ENCODE results near the gene AFP. TPM values are rescaled to one million over a fixed set of nuclear protein-coding genes. Genes with fewer than 3 reads are reported as not detected.

AFP gene
- polyA plus RNA-seq, 2 of the 4 experiments (the other 2 are of a cell fraction): 1.8 to 4.5 TPM

DNA sequence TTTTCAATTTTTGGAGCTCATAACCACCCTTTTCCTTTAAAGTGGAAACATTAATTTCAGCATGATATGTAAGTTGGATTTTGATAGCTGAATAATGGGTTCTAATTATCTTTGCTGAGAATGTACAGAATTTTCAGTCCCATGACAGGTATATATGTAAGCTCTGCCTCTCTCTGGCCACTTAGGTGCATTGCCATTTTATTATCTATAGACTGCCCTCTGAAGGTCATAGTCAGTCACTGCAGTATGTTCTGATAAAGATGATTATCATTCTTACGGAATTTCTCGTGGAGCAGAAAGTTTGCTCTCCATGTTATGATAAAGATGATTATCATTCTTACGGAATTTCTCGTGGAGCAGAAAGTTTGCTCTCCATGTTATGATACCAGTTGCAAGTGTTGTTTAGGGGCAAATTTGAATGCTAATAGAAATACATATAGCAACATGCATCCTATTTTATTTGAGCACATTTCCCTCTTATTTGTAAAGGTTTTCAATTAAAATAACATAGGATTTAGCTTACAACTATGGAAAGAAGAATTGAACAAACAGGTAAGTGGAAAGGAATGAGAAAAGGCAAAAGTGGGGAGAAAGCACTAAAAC, 10.4 kb downstream of the AFP start:
- ATAC-seq (peak; percentile 75 to 88; a peak in 4 of 6 replicates), DNase-seq (ENCODE audit: low read depth in 1 of 2, low spot score in 1 of 2) (peak; percentile 10 to 60), FAIRE-seq (no peak)
- H3K4me3 ChIP-seq: no peak overlapping the region
- no peak for TF ChIP-seq ZSCAN20 (CRISPR knock-in tag; IDR thresholded peaks at IDR 0.05)
- no peak for TF ChIP-seq PHF8 (IDR thresholded peaks at IDR 0.05; ENCODE audit: borderline replicate concordance, low read depth)
- TF ChIP-seq POLR2A (IDR thresholded peaks at IDR 0.05; ENCODE audit: low read length): no peak
- TF ChIP-seq HOXB13 (CRISPR knock-in tag; IDR thresholded peaks at IDR 0.05; ENCODE audit: low read depth): no peak
- no peak for TF ChIP-seq NPAS2 (CRISPR knock-in tag; IDR thresholded peaks at IDR 0.05; ENCODE audit: borderline replicate concordance)
- TF ChIP-seq, protein P1, sequence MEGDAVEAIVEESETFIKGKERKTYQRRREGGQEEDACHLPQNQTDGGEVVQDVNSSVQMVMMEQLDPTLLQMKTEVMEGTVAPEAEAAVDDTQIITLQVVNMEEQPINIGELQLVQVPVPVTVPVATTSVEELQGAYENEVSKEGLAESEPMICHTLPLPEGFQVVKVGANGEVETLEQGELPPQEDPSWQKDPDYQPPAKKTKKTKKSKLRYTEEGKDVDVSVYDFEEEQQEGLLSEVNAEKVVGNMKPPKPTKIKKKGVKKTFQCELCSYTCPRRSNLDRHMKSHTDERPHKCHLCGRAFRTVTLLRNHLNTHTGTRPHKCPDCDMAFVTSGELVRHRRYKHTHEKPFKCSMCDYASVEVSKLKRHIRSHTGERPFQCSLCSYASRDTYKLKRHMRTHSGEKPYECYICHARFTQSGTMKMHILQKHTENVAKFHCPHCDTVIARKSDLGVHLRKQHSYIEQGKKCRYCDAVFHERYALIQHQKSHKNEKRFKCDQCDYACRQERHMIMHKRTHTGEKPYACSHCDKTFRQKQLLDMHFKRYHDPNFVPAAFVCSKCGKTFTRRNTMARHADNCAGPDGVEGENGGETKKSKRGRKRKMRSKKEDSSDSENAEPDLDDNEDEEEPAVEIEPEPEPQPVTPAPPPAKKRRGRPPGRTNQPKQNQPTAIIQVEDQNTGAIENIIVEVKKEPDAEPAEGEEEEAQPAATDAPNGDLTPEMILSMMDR (IDR thresholded peaks at IDR 0.05): peak; percentile 83
- TF ChIP-seq KDM1A (IDR thresholded peaks at IDR 0.05; ENCODE audit: low read depth): no peak
- TF ChIP-seq HES2 (IDR thresholded peaks at IDR 0.05): no peak
- TF ChIP-seq HDAC2 (IDR thresholded peaks at IDR 0.05): no peak
- no peak for TF ChIP-seq HOXA7 (CRISPR knock-in tag; IDR thresholded peaks at IDR 0.05)
- no peak for TF ChIP-seq CBX2 (IDR thresholded peaks at IDR 0.05; ENCODE audit: borderline replicate concordance, low read depth)
- no peak for TF ChIP-seq JUNB (IDR thresholded peaks at IDR 0.05)
- no peak for TF ChIP-seq NFE2L2 (conservative IDR thresholded peaks at IDR 0.05; ENCODE audit: low read length)
- no peak for TF ChIP-seq JUN (IDR thresholded peaks at IDR 0.05)
- TF ChIP-seq TP53 (CRISPR knock-in tag; IDR thresholded peaks at IDR 0.05): no peak
- TF ChIP-seq EP300 (IDR thresholded peaks at IDR 0.05): no peak
- no peak for TF ChIP-seq RFX5 (IDR thresholded peaks at IDR 0.05)
- TF ChIP-seq CBX8 (IDR thresholded peaks at IDR 0.05): no peak
- no peak for TF ChIP-seq CHD2 (IDR thresholded peaks at IDR 0.05; ENCODE audit: low read length, partially characterized antibody)
- TF ChIP-seq RAD21 (conservative IDR thresholded peaks at IDR 0.05 in 1 of 2, IDR thresholded peaks at IDR 0.05 in 1 of 2): peak; percentile 58 to 65
- TF ChIP-seq, protein P2, sequence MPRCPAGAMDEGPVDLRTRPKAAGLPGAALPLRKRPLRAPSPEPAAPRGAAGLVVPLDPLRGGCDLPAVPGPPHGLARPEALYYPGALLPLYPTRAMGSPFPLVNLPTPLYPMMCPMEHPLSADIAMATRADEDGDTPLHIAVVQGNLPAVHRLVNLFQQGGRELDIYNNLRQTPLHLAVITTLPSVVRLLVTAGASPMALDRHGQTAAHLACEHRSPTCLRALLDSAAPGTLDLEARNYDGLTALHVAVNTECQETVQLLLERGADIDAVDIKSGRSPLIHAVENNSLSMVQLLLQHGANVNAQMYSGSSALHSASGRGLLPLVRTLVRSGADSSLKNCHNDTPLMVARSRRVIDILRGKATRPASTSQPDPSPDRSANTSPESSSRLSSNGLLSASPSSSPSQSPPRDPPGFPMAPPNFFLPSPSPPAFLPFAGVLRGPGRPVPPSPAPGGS (IDR thresholded peaks at IDR 0.05): no peak
- TF ChIP-seq GATA3 (IDR thresholded peaks at IDR 0.05; ENCODE audit: borderline replicate concordance): peak; percentile 26; the same call in 1 of the 2 replicates
- TF ChIP-seq, protein P3, sequence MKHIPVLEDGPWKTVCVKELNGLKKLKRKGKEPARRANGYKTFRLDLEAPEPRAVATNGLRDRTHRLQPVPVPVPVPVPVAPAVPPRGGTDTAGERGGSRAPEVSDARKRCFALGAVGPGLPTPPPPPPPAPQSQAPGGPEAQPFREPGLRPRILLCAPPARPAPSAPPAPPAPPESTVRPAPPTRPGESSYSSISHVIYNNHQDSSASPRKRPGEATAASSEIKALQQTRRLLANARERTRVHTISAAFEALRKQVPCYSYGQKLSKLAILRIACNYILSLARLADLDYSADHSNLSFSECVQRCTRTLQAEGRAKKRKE (CRISPR knock-in tag; IDR thresholded peaks at IDR 0.05; ENCODE audit: low read depth): no peak
- no peak for TF ChIP-seq FOXS1 (CRISPR knock-in tag; IDR thresholded peaks at IDR 0.05)
- no peak for TF ChIP-seq EHMT2 (IDR thresholded peaks at IDR 0.05; ENCODE audit: low read depth)
- no peak for TF ChIP-seq CHD4 (IDR thresholded peaks at IDR 0.05; ENCODE audit: borderline replicate concordance)
- peak; percentile 75 for TF ChIP-seq SMC3 (IDR thresholded peaks at IDR 0.05)
- ChIA-PET CTCF (interaction anchor here (0.6 to 2.8 kb wide), 23 partner anchors 10 to 768 kb away, joined by 3 to 17 read pairs (median 4); no protein-coding TSS in a partner anchor), POLR2A (no interaction called here)
- H3K4me1 ChIP-seq: peaks cover 23% of the 10 kb centered on the region
- no peaks in the 10 kb centered on the region for H3K9me3 ChIP-seq
- WGBS (ENCODE audit: missing lambda C conversion rate): 5% methylated on average over 4 of the region's 4 CpGs
- no peak overlapping the region for H3K27ac ChIP-seq
- no peak overlapping the region for H3K4me2 ChIP-seq
